K562 (cell line): ENCODE measurements around the gene XPR1. TPM values are rescaled to one million over a fixed set of nuclear protein-coding genes. Genes with fewer than 3 reads are reported as not detected.

ENCODE experiments used
- ATF7 ChIP-seq: fragments of 450-650 bp; IDR thresholded peaks from 2 replicates; pipeline ENCODE4 v1.7.1; 2014; ENCODE audit warnings: mild to moderate bottlenecking, moderate library complexity
- BRD9 ChIP-seq: fragments of 450-650 bp; IDR thresholded peaks from 2 replicates; pipeline ENCODE4 v1.6.1; 2018; ENCODE audit warnings: low read depth; ENCODE audit not compliant: partially characterized antibody
- CBX3 ChIP-seq, 2 experiments: IDR thresholded peaks; 1 replicate in 1 of 2; 2 replicates in 1 of 2; pipeline ENCODE4 v1.6.1; 2012; ENCODE audit warnings: inconsistent platforms in 2 of 2, low read length in 2 of 2, borderline replicate concordance in 1 of 2, control low read depth in 1 of 2
- CCNT2 ChIP-seq: IDR thresholded peaks from 2 replicates; pipeline ENCODE4 v1.6.1; 2011; ENCODE audit warnings: borderline replicate concordance, low read depth, mild to moderate bottlenecking, moderate library complexity, mixed read lengths, low read length; ENCODE audit not compliant: insufficient read length; ENCODE audit errors: extremely low read depth
- CREB1 ChIP-seq, 2 experiments: sonication (generic) in 1 of 2; formaldehyde crosslinking in 1 of 2; IDR thresholded peaks; 2 replicates each; pipeline versions ENCODE4 v1.6.1 to v1.8.0; 2012 to 2022; ENCODE audit warnings: inconsistent platforms in 1 of 2, mild to moderate bottlenecking in 1 of 2, missing genetic modification reagents in 1 of 2, moderate library complexity in 1 of 2
- CREM ChIP-seq: IDR thresholded peaks from 2 replicates; pipeline ENCODE4 v1.6.1; 2014; ENCODE audit warnings: antibody characterized with exemption, low read depth
- GMEB1 ChIP-seq: fragments of 250-450 bp; sonication (Bioruptor Pico); IDR thresholded peaks from 2 replicates; pipeline ENCODE4 v1.4.0; 2020; ENCODE audit warnings: mild to moderate bottlenecking
- HNRNPLL ChIP-seq: fragments of 200-400 bp; formaldehyde crosslinking; IDR thresholded peaks from 2 replicates; pipeline ENCODE4 v1.6.1; 2017; ENCODE audit warnings: low read length, low read depth, mild to moderate bottlenecking; ENCODE audit not compliant: poor library complexity, severe bottlenecking
- KLF10 ChIP-seq: fragments of 250-450 bp; sonication (Bioruptor Pico); IDR thresholded peaks from 2 replicates; pipeline ENCODE4 v1.6.1; 2021; ENCODE audit warnings: matching md5 sums
- LCOR ChIP-seq: sonication (generic); formaldehyde crosslinking; IDR thresholded peaks from 2 replicates; pipeline ENCODE4 v1.8.0; 2022; ENCODE audit warnings: mild to moderate bottlenecking, missing genetic modification reagents
- NFRKB ChIP-seq: fragments of 450-650 bp; IDR thresholded peaks from 2 replicates; pipeline ENCODE4 v1.6.1; 2016; ENCODE audit warnings: low read depth
- POLR2H ChIP-seq: IDR thresholded peaks from 2 replicates; pipeline ENCODE4 v1.6.1; 2016; ENCODE audit warnings: missing genetic modification characterization, low read depth, mild to moderate bottlenecking, control low read depth, missing compliant biosample characterization, moderate library complexity
- RB1 ChIP-seq: fragments of 450-650 bp; IDR thresholded peaks from 2 replicates; pipeline ENCODE4 v1.6.1; 2017; ENCODE audit warnings: low read depth, mild to moderate bottlenecking
- RBM22 ChIP-seq: fragments of 200-400 bp; formaldehyde crosslinking; IDR thresholded peaks from 2 replicates; pipeline ENCODE4 v1.6.1; 2018; ENCODE audit warnings: low read length, low read depth; ENCODE audit not compliant: poor library complexity, severe bottlenecking
- RCOR1 ChIP-seq, 2 experiments: IDR thresholded peaks; 2 replicates each; pipeline ENCODE4 v1.6.1; 2012; ENCODE audit warnings: low read depth in 2 of 2, low read length in 2 of 2, borderline replicate concordance in 1 of 2, improper control_type of control experiment in 1 of 2
- RFX1 ChIP-seq: fragments of 450-650 bp; IDR thresholded peaks from 2 replicates; pipeline ENCODE4 v1.6.1; 2016; ENCODE audit warnings: mild to moderate bottlenecking, moderate library complexity
- RUNX1 ChIP-seq: sonication (generic); IDR thresholded peaks from 2 replicates; pipeline ENCODE4 v1.6.1; 2016; ENCODE audit warnings: antibody characterized with exemption, low read depth
- SAP30 ChIP-seq: fragments of 200-600 bp; sonication (generic); IDR thresholded peaks from 2 replicates; pipeline ENCODE4 v1.6.1; 2012; ENCODE audit warnings: borderline replicate concordance, low read depth, mild to moderate bottlenecking, moderate library complexity, low read length, control low read depth, inconsistent platforms; ENCODE audit not compliant: insufficient read depth, poor library complexity, severe bottlenecking
- SRF ChIP-seq, 2 experiments: fragments of 250-450, 450-650 bp in 1 of 2; sonication (Bioruptor Pico) in 1 of 2; sonication (generic) in 1 of 2; formaldehyde crosslinking; IDR thresholded peaks; 2 replicates each; pipeline versions ENCODE4 v1.5.0 to v1.5.1; 2020 to 2022; ENCODE audit warnings: mild to moderate bottlenecking in 1 of 2, missing genetic modification reagents in 1 of 2
- STAG1 ChIP-seq: sonication (generic); formaldehyde crosslinking; IDR thresholded peaks from 2 replicates; pipeline ENCODE4 v1.5.0; 2020; ENCODE audit warnings: missing genetic modification reagents, borderline replicate concordance
- TAF7 ChIP-seq: fragments of 450-650 bp; IDR thresholded peaks from 2 replicates; pipeline ENCODE4 v1.6.1; 2016; ENCODE audit warnings: missing genetic modification characterization, missing compliant biosample characterization
- U2AF1 ChIP-seq: fragments of 200-400 bp; formaldehyde crosslinking; optimal IDR thresholded peaks from 2 replicates; pipeline ENCODE3; 2017; ENCODE audit warnings: mild to moderate bottlenecking, low read depth, low read length, moderate library complexity
- ZNF431 ChIP-seq: sonication (generic); formaldehyde crosslinking; IDR thresholded peaks from 2 replicates; pipeline ENCODE4 v1.8.0; 2022; ENCODE audit warnings: mild to moderate bottlenecking, missing genetic modification reagents
- polyA plus RNA-seq, 8 experiments: library from polyadenylated mRNA; depleted of rRNA in 4 of 8; stranded (reverse) in 5 of 8; unstranded in 3 of 8; fragments of >200 nt; fragmentation: Nextera tagmentation in 2 of 8; fragmentation: Illumina TruSeq in 1 of 8; extraction: Ambion mirVana in 2 of 8; extraction: Trizol in 1 of 8; gene quantifications; 2 replicates each; pipeline versions ENCODE4 v1.2.1 to v1.2.3, GENCODE V29; 2011 to 2014; ENCODE audit warnings: inconsistent platforms in 1 of 8, missing spikeins in 1 of 8
- total RNA-seq, 7 experiments: library from RNA; depleted of rRNA in 6 of 7; stranded (reverse); fragments of >200 nt in 6 of 7; fragmentation: Illumina TruSeq in 2 of 7; extraction: Trizol in 2 of 7; gene quantifications; 2 replicates each; pipeline versions ENCODE4 v1.2.1 to v1.2.3, GENCODE V29; 2011 to 2021; ENCODE audit warnings: low replicate concordance in 1 of 7
- TF ChIP-seq, protein P1 (sequence below), 2 experiments: fragments of 450-650 bp; IDR thresholded peaks; 2 replicates each; pipeline ENCODE4 v1.6.1; 2016

XPR1 gene
- total and polyA plus RNA-seq, 9 of the 15 experiments (the other 6 are each of a cell fraction or from before 2014, with no cell fraction given) = 3.0 to 66.2 (median 38.6) TPM

GRCh38 chr1:180631766-180632325 is at the start of gene XPR1 (continued):
- TF ChIP-seq GMEB1 (CRISPR knock-in tag) = peak; percentile 43; the same call in 1 of the 2 replicates
- peak; percentile 69 for TF ChIP-seq POLR2H
- peak in 1 of 2 experiments; percentile 39; a peak in 1 of 3 replicates for TF ChIP-seq CBX3 (IDR thresholded peaks at IDR 0.05; ENCODE audit: borderline replicate concordance in 1 of 2, low read length in 2 of 2)
- no peak for TF ChIP-seq KLF10
- peak; percentile 86 for TF ChIP-seq TAF7
- peak; percentile 66 for TF ChIP-seq RB1
- no peak for TF ChIP-seq STAG1 (CRISPR knock-in tag)
- TF ChIP-seq, protein P1, sequence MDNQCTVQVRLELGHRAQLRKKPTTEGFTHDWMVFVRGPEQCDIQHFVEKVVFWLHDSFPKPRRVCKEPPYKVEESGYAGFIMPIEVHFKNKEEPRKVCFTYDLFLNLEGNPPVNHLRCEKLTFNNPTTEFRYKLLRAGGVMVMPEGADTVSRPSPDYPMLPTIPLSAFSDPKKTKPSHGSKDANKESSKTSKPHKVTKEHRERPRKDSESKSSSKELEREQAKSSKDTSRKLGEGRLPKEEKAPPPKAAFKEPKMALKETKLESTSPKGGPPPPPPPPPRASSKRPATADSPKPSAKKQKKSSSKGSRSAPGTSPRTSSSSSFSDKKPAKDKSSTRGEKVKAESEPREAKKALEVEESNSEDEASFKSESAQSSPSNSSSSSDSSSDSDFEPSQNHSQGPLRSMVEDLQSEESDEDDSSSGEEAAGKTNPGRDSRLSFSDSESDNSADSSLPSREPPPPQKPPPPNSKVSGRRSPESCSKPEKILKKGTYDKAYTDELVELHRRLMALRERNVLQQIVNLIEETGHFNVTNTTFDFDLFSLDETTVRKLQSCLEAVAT (IDR thresholded peaks at IDR 0.05) = 0 out of 4 replicates have a peak, but pooled peaks of 1 of the 2 experiments have one; percentile 30
- TF ChIP-seq SAP30 = no peak
- peak; percentile 74; the same call in 1 of the 2 replicates for TF ChIP-seq LCOR (CRISPR knock-in tag)
- peak in 1 of 2 experiments; percentile 96; a peak in 1 of 4 replicates for TF ChIP-seq SRF (CRISPR knock-in tag; IDR thresholded peaks at IDR 0.05)
- TF ChIP-seq ATF7 = peak; percentile 48
- peak; percentile 80; the same call in 1 of the 2 replicates for TF ChIP-seq CREM
- TF ChIP-seq CREB1 (IDR thresholded peaks at IDR 0.05) = peak; percentile 38
- peak; percentile 51; the same call in 1 of the 2 replicates for TF ChIP-seq CREB1 (CRISPR knock-in tag; IDR thresholded peaks at IDR 0.05)
- TF ChIP-seq CCNT2 = no peak
- TF ChIP-seq U2AF1 = peak; percentile 23
- TF ChIP-seq NFRKB = peak; percentile 46
- no peak for TF ChIP-seq RUNX1
- peak; percentile 71 for TF ChIP-seq HNRNPLL
- TF ChIP-seq RBM22 = peak; percentile 41
- no peak for TF ChIP-seq BRD9
- peak in 1 of 2 experiments; percentile 57; a peak in 1 of 4 replicates for TF ChIP-seq RCOR1 (IDR thresholded peaks at IDR 0.05; ENCODE audit: borderline replicate concordance in 1 of 2, low read depth in 2 of 2, low read length in 2 of 2)
- TF ChIP-seq ZNF431 (CRISPR knock-in tag) = no peak; the same call in 1 of the 2 replicates
- TF ChIP-seq RFX1 = peak; percentile 97
